Stimulated activated CD4-positive, alpha-beta T cell treated with anti-CD3 and anti-CD28 coated beads, Interleukin-4, amount 100 ng/mL, for 4 hours (primary cell): ENCODE measurements around the gene ZNF443.
A peak's percentile ranks its signal among the peaks of the same experiment; 100 is the strongest.
"Not testable (repeated sequence)": the region's sequence is repeated elsewhere in the genome, so short reads cannot be mapped to it uniquely, and the experiment has no call there.

Experiments used
- DNase-seq, 2 experiments: peaks; one replicate each; pipeline ENCODE4 v3.0.0-alpha.2; 2020

Gene ZNF443

DNA sequence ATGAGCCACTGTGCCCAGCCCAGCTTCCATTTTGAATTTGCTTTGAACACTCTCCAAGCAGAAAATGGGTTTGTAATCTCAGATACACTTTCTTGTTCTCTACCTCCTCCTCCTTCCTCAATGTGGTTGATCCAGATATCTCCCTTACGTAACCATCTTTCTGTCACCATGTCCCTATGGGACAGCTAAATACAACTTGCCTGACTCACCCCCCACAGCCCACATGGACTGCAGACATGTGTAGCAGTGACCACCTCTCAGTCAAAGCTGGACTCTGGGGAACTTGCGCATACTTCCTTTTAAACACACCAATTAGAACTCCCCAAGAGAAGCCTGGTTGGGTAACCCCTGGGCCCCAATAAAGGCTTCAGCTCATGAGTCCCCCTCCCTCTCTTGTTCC lies 28.9 kb downstream of the ZNF443 start:
- DNase-seq = no peak

DNA sequence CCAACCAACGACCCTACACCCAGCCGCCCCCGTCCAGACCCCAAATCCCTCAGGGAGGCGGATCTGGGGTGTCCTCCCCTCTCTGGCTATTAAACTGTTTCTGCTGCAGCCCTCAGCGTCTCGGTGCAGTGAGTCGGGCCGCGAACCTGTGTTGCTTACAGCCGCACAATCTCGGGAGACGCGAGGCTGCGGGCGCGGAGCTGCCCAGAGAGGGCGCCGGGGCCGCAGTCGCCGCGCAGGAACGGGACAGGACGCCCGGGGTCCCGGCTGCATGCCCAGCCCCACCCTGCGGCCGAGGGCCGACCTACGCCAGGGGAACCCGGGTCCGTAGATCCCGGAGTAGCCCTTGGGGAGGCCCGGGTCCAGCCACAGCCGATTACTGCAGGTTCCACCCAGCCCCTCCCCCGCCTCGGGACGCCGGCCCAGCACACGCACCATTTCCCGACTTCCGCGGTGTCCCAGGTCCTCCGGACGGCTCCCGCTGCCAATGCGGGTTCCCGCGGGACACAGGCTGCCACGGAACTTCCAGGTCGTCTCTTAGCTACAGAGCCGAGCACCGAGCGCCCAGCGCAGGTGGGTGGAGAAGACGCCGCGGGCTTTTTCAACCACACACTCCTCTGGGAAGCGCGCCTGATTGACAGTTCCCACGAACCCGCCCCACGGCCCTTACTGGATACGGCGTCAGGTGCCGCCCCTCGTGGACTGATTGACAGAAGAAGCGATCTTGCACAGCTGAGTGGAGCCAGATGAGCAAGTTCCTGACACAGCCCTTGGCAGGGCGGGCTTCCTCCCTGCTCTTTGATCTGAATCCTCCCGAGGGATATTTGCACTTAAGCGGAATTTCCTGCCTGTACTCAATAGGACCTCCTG lies 40.0 kb downstream of the ZNF443 start, which contains the start of gene ZNF799:
TSS of gene ZNF799 (minus strand) at position 639 of the 870 bp plus-strand sequence. CDS start at position 438, 201 bp downstream.
- peak; percentile 81 to 84 for DNase-seq

DNA sequence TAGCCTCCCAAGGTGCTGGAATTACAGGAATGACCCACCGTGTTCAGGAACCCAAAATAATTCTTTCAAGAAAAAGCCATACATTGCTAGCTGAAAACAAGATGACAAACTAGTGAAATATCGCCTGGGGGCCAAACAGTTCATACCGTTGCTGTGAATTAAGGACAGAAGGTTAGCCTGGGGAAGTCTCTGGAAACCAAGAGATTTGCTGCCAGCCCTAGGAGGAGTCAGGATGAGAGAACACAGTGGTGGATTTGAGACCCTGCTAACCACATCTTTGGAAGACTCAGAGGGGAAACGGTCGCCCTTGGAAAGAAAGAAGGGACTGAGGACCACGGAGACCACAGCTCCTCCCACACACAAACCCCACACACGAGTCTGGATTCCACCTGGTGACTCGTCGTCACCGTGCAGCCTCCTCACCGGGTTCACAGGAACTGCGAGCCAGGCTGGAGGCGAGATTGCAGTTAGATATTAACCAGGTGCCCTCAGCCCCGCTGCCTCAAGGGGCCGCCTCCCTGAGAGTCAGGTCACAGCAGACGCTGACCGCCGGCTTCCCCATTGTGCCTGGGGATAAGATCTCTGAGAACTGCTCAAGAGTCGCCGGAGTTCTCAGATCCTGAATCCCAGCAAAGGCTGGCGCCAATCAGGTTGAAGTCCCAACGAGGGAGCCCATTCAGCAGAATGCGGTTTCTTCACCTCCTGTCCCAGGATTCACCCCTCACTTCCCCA lies 40.8 kb downstream of the ZNF443 start:
- DNase-seq = peak; percentile 8 to 46

DNA sequence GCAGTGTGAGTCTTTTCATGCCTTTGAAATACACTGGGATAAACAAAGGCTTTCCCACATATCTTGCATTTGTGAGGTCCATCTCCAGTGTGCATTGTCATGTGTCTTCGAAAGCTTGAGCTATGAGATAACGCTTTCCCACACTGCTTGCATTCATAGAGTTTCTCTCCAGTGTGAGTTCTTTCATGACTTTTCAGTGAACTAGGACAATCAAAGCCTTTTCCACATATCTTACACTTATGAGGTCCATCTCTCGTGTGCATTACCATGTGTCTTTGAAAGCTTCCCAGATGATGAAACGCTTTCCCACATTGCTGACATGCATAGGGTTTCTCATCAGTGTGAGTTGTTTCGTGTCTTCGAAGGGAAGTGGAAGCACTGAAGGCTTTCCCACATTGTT lies 49.7 kb downstream of the ZNF443 start:
- DNase-seq = not testable (repeated sequence)

DNA sequence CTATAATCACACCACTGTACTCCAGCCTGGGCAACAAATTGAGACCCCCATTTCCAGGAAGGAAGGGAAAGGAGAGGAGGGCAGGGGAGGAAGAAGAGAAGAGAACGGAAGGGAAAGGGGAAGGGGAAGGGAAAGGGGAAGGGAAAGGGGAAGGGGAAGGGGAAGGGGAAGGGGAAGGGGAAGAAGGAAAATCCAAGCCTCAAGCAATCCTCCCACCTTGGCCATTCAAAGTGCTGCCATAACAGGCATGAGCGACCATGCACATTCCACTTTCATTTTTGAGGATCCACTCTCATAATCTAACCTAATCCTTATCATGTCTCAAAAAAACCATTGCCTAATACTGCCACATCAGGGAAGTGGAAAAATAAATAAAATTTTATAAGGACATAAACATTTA lies 54.5 kb downstream of the ZNF443 start:
- DNase-seq = not testable (repeated sequence)

DNA sequence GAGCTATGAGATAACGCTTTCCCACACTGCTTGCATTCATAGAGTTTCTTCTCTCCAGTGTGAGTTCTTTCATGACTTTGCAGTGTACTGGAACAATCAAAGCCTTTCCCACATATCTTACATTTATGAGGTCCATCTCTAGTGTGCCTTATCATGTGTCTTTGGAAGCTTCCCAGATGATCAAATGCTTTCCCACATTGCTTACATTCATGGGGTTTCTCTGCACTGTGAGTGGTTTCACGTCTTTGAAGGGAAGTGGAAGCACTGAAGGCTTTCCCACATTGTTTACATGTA lies 60.4 kb downstream of the ZNF443 start:
- no peak for DNase-seq

DNA sequence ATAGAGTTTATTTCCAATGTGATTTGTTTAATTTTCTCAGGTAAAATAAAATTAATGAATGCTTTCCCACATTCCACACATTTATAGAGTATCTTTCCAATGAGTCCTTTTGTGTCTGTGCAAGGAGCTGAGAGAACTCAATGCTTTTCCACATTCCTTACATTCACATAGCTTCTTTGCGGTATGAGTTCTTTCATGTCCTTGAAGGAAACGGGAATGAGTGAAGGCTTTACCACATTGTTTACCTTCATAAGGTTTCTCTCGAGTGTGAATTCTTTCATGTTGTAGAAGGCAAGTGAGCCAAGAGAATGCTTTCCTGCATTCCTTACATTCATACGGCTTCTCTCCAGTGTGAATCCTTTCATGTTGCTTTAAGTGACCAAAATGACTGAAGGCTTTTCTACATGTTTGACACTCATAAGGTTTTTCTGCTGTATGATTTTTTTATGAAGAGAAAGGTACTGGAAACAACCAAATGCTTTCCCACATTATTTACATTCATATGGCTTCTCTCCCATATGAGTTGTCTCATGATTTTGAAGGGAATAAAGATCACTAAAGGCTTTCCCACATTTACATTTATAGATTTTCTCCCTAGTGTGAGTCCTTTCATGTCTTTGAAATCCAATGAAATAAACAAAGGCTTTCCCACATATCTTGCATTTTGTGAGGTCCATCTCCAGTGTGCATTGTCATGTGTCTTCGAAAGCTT lies 60.9 kb downstream of the ZNF443 start:
- no peak for DNase-seq
